Thymus (tissue), 11 donors: Measurements from ENCODE around the gene AFF1. TPM values are rescaled to one million over a fixed set of nuclear protein-coding genes. Genes with fewer than 3 reads are reported as not detected.

ENCODE experiments used
- DNase-seq, 9 donors: peaks; one replicate each; pipeline ENCODE4 v3.0.0-alpha.2; 2013; ENCODE audit warnings: low spot score in 9 of 9, low read depth in 6 of 9, missing footprints in 1 of 9
- H3K27ac ChIP-seq, 2 donors: one replicate each; pipeline ENCODE4 v1.5.1; 2013; ENCODE audit warnings: control low read depth in 1 of 2, low read depth in 1 of 2, low read length in 1 of 2, mild to moderate bottlenecking in 1 of 2, moderate library complexity in 1 of 2
- H3K27me3 ChIP-seq, 2 donors: one replicate each; pipeline ENCODE4 v1.5.1; 2013; ENCODE audit warnings: low read length in 1 of 2; ENCODE audit not compliant: control insufficient read depth in 2 of 2, insufficient read depth in 1 of 2
- H3K36me3 ChIP-seq, 2 donors: one replicate each; pipeline ENCODE4 v1.5.1; 2013; ENCODE audit warnings: low read length in 1 of 2, mild to moderate bottlenecking in 1 of 2, moderate library complexity in 1 of 2; ENCODE audit not compliant: control insufficient read depth in 2 of 2, insufficient read depth in 2 of 2
- H3K4me1 ChIP-seq, 2 donors: one replicate each; pipeline ENCODE4 v1.5.1; 2013; ENCODE audit warnings: low read length in 2 of 2; ENCODE audit not compliant: control insufficient read depth in 2 of 2, insufficient read depth in 2 of 2
- H3K4me3 ChIP-seq, 2 donors: one replicate each; pipeline ENCODE4 v1.5.1; 2013; ENCODE audit warnings: low read length in 2 of 2, control low read depth in 1 of 2, mild to moderate bottlenecking in 1 of 2
- H3K9me3 ChIP-seq, 2 donors: one replicate each; pipeline ENCODE4 v1.5.1; 2013; ENCODE audit warnings: low read length in 1 of 2, mild to moderate bottlenecking in 1 of 2; ENCODE audit not compliant: control insufficient read depth in 2 of 2, insufficient read depth in 1 of 2
- WGBS: extraction: QIAGEN DNeasy Blood & Tissue Kit; methylation state at CpG from one replicate; pipeline ENCODE4 v1.1.7; 2013; 5-methylcytosine and 5-hydroxymethylcytosine counted together
- polyA plus RNA-seq: library from polyadenylated mRNA; stranded (reverse); fragments of 200-250 nt; gene quantifications from one replicate; pipeline ENCODE4 v1.2.3, GENCODE V29; 2013
- total RNA-seq: library from RNA; stranded (reverse); fragments of 120-200 nt; gene quantifications from one replicate; pipeline ENCODE4 v1.2.4, GENCODE V29; 2013
- donor health status: healthy.

Gene AFF1
- total and polyA plus RNA-seq, 2 donors, result 12.3 to 13.3 TPM

DNA sequence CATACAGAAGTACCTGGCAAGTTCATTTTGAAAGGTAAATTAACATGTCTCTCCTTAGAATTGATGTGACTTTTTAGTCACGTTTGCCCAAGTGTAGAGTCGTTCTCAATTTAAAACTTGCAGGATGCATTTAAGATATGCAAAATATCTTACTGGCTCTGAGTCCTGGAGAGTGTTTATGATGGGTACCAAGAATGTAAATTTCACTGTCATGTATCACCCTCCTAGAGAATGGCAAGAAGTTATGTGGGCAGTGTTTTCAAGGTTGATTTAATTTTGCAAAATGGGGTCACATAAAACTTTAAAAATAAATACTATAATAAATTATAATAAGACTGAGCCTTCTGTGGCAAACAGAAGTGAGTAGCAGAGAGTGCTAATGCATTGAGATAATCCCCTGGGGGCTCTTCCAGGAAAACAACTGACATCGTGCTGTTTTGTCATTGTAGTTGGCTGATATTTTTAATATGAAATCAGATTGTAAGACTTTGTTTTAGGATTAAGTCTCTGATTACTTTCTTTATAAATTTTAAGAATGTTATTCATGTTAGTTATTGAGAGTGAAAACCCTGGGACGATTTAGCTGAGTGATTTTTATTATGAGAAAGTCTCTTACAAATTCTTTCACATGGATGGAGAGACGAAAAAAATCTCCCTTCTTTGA, 103.0 kb downstream of the AFF1 start:
- WGBS, result 83% methylated on average over 5 of the region's 5 CpGs
- Histone ChIP-seq H3K27me3 (no peaks in the 10 kb centered on the region), H3K4me1 (peaks cover 0 to 13% of the 10 kb centered on the region in 2 donors), H3K27ac (no peak overlapping the region), H3K9me3 (no peaks in the 10 kb centered on the region), H3K36me3 (peaks cover 0 to 3% of the 10 kb centered on the region in 2 donors), H3K4me3 (no peak overlapping the region)
- no peak for DNase-seq

DNA sequence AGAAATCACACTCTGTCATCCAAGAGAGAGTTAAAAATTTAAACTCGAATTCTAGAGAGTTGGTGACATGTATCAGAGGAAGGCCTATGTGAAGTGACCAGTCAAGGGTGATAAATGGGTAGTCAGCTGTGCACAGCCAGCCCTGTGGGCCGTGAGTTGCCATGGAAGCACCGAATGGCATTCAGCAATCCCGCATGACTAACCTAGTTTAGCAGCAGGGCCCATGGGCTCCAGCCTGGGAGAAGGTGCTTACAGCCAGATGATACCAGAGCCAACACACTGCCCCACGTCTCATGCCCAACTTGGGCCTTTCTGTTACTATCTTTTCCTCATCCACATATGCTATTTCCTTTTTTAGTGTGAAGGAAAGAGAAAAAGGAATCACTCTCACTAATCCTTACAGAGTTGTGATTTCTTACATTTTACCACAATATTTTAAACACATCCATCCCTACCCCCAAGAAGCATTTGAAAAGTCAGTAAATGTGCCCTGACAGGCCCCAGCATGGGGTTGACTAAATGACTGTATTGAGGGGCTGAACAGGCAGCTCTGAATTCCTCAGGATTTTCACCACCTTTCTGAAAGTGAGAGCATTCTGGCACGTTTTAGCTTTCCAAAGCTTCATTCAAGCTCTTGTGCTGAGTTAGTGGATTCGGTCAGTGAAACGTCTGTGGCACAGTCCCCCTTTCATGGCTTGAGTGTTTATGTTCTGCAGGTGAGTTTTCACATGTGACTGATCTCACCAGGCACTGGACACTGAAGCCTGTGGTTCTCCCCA, 104.2 kb downstream of the AFF1 start:
- H3K27me3 ChIP-seq, result no peaks in the 10 kb centered on the region
- peaks cover 0 to 3% of the 10 kb centered on the region in 2 donors for H3K36me3 ChIP-seq
- DNase-seq, result no peak
- no peak overlapping the region for H3K27ac ChIP-seq
- WGBS, result 79% methylated on average over 8 of the region's 8 CpGs
- H3K4me1 ChIP-seq, result peaks cover 0 to 13% of the 10 kb centered on the region in 2 donors
- H3K4me3 ChIP-seq, result no peak overlapping the region
- H3K9me3 ChIP-seq, result no peaks in the 10 kb centered on the region

DNA sequence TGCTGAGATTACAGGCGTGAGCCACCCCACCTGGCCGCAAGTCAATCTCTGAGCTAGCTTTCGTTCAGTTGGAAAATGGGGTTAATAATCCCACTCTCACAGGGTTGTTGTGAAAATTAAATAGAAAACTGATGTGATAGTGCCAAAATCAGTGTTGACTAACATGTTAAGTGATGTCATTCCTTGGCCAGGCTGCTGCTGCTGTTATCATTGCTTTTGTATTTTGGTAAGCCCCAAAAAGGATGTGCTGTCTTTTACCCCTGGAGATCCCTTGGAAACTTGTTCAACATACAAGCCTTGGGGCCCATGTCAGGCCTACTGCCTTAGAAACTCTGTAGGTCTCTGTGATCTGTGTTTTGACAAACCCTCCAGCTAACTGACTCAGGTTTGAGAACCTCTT, 106.3 kb downstream of the AFF1 start:
- DNase-seq, result no peak
- H3K4me1 ChIP-seq, result peaks cover 3 to 25% of the 10 kb centered on the region in 2 donors
- H3K4me3 ChIP-seq, result no peak overlapping the region
- peaks cover 0 to 7% of the 10 kb centered on the region in 2 donors for H3K36me3 ChIP-seq
- H3K27me3 ChIP-seq, result no peaks in the 10 kb centered on the region
- no peak overlapping the region for H3K27ac ChIP-seq
- WGBS, result 88% methylated on average over 3 of the region's 3 CpGs
- H3K9me3 ChIP-seq, result no peaks in the 10 kb centered on the region

DNA sequence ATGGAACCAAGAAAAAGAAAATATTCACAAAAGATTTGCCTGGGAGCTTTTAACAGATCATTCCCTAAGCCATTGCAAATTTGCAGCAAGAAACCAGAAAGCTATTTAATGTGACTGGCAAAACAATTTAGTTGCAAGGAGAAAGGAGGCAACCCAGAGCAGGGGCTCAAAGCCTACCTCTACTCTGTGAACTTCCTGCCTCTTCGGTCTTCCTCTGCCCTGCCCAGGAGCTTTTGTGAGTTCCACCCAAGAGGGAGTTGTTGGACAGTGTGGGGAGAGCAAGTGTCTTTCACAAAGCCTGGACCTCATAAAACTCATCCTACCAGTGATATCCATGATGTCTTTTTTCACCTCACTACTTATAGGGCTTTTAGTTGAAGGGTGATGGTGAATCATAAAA, 107.4 kb downstream of the AFF1 start:
- no peak overlapping the region for H3K27ac ChIP-seq
- no peak for DNase-seq
- no peaks in the 10 kb centered on the region for H3K27me3 ChIP-seq
- H3K4me1 ChIP-seq, result peaks cover 3 to 25% of the 10 kb centered on the region in 2 donors
- H3K36me3 ChIP-seq, result peaks cover 8 to 14% of the 10 kb centered on the region in 2 donors
- H3K4me3 ChIP-seq, result no peak overlapping the region
- WGBS, result 58% methylated on average over 1 of the region's 1 CpG
- H3K9me3 ChIP-seq, result no peaks in the 10 kb centered on the region

DNA sequence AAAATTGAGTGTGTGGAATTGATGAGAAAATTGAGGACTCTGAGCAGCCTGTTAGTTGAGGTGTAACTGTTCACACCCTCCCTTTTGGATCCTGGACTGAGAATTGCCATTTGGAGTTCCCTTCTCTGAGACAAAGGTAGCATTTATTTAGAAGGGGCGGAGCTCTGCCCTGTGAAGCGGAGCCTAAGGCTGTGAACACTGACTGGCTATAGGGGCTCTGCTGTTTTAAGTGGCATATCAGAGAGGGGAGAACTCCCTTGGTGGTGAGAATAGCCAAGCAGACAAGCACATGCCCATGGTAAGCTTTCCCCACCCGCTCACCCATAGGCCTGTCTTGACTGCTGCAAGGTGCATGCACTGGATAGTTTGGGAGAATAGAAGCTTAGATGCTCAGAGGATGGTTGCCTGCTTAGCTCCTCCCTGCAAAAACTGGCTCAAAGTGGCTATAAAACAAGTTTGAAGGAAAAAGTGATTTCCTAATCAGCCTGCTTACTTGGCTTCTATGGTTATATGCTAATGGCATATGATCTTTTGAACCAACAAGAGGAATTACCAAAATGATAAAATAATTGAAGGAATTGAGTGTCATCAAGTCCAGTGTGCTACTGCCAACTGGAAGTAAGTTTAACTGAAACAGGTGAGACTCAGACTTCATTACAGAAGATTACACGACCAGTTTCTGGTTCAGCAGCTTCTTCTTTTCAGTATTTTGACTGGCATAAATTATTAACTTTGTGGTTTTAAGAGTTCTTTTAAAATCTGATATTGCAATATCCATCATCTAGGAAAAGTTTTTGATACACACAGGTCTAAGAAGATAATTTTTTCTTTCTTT, 108.4 kb downstream of the AFF1 start:
- H3K27ac ChIP-seq, result no peak overlapping the region
- DNase-seq, result no peak
- no peaks in the 10 kb centered on the region for H3K27me3 ChIP-seq
- H3K9me3 ChIP-seq, result no peaks in the 10 kb centered on the region
- 89% methylated on average over 4 of the region's 4 CpGs for WGBS
- H3K4me3 ChIP-seq, result no peak overlapping the region
- peaks cover 15 to 17% of the 10 kb centered on the region in 2 donors for H3K36me3 ChIP-seq
- H3K4me1 ChIP-seq, result peaks cover 3 to 25% of the 10 kb centered on the region in 2 donors

DNA sequence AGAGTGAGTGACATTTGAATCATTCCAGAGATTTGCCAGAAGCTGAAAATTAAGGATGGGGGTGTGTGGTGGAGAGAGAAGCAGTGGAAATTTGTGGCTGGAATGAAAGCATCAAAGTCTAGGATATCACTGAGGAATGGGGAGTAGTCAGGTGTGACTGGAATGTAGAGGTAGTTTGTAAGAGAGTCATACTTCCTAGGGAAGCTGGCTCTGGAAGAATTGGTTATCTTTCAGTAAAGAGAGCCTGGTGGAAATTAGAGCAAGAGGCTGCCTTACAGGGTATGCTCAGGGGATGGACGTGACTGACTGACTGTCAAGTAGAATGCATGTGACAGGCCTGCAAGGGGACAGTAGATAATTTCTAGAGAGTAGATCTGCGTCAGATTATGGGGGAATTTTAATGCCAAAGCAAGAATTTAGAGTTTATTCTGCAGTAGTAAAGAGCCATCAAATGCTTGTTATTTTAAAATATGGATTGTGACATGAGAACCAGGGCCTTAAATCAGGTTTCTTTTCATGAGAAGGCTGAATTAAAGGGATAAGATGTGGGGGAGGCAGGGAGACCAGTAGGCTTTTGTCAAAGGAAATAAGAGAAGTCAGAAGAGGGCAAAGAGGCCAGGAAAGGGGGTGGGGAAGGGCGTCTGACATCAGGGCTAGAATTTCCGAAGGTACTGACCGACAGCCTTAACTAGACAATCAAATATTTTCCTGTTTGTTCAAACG, 109.9 kb downstream of the AFF1 start:
- DNase-seq, result no peak
- peak overlapping the region; percentile 36 to 59 for H3K27ac ChIP-seq
- no peak overlapping the region for H3K4me3 ChIP-seq
- H3K36me3 ChIP-seq, result peaks cover 14 to 20% of the 10 kb centered on the region in 2 donors
- H3K4me1 ChIP-seq, result peaks cover 3 to 26% of the 10 kb centered on the region in 2 donors
- H3K9me3 ChIP-seq, result no peaks in the 10 kb centered on the region
- H3K27me3 ChIP-seq, result no peaks in the 10 kb centered on the region
- WGBS, result 64% methylated on average over 6 of the region's 6 CpGs

DNA sequence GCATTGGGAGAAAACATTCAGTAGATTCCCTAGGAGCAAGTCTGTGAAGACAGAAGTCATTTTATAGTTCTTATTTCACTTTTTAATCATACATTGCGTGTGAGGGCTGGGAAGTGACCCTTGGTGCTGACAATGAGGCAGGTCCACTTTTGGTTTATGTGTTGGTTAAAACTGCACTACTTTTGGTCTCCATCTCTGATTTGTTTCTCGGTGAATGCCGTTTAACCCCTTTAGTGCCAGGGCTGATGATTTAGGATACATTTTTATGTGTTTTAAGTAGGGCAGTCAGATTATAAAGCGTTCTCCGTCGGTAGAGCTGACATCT, 110.4 kb downstream of the AFF1 start:
- WGBS, result 85% methylated on average over 6 of the region's 6 CpGs
- peaks cover 14 to 21% of the 10 kb centered on the region in 2 donors for H3K36me3 ChIP-seq
- H3K27me3 ChIP-seq, result no peaks in the 10 kb centered on the region
- DNase-seq, result no peak
- H3K9me3 ChIP-seq, result no peaks in the 10 kb centered on the region
- H3K4me3 ChIP-seq, result no peak overlapping the region
- peak overlapping the region in 1 of 2 donors; percentile 36 for H3K27ac ChIP-seq
- H3K4me1 ChIP-seq, result peaks cover 3 to 27% of the 10 kb centered on the region in 2 donors

DNA sequence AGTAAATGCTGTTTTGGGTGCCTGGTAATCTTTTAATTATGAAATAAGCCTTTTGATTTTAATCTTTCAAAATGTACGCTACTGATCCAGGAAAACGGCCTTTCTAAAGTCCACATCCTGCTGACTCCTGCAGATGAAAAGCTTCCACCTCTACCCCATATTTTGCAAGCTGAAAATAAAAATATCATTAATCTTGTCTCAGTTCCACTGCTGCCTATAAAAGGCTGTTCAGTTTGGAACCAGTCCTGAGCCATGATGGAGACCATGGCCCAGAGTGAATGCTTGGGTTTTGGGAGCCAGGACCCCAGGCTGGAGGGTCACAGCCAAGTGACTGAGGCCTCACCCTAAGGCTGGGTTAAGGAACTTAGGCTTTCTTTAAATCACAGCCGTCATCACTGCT, 110.8 kb downstream of the AFF1 start:
- Histone ChIP-seq H3K27me3 (no peaks in the 10 kb centered on the region), H3K4me3 (no peak overlapping the region), H3K4me1 (peaks cover 4 to 27% of the 10 kb centered on the region in 2 donors), H3K27ac (peak overlapping the region in 1 of 2 donors; percentile 65), H3K36me3 (peaks cover 17 to 21% of the 10 kb centered on the region in 2 donors), H3K9me3 (no peaks in the 10 kb centered on the region)
- WGBS, result 83% methylated on average over 3 of the region's 3 CpGs
- DNase-seq, result no peak
